Right hindlimb (tissue), 1 donor: Measurements from ENCODE around the gene GRAMD4.
A peak's percentile ranks its signal among the peaks of the same experiment; 100 is the strongest.
"Not testable (repeated sequence)": the region's sequence is repeated elsewhere in the genome, so short reads cannot be mapped to it uniquely, and the experiment has no call there.

Source experiments
- DNase-seq: peaks from one replicate; pipeline ENCODE4 v3.0.0-alpha.2; 2018

Gene GRAMD4

DNA sequence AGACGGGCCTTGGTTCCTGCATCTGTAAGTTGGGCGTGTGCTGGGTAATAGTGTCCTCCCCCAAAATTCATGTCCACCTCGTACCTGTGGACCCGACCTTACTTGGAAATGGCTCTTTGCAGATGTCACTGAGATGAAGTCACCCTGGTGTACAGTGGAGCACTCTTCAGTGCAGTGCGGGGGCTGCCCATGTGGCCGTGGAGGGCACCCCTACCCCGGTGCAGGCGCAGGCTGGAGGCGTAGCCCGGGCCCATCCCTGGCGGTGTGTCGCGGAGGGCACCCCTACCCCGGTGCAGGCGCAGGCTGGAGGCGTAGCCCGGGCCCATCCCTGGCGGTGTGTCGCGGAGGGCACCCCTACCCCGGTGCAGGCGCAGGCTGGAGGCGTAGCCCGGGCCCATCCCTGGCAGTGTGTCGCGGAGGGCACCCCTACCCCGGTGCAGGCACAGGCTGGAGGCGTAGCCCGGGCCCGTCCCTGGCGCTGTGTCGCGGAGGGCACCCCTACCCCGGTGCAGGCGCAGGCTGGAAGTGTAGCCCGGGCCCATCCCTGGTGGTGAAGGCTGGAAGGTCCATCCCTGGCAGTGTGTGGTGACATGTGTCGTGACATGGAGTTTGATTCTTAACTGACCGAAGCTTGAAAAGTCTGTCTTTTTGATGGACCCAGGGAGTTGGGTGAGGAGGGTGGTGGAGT, 1.2 kb downstream of the GRAMD4 start:
- DNase-seq = not testable (repeated sequence)

DNA sequence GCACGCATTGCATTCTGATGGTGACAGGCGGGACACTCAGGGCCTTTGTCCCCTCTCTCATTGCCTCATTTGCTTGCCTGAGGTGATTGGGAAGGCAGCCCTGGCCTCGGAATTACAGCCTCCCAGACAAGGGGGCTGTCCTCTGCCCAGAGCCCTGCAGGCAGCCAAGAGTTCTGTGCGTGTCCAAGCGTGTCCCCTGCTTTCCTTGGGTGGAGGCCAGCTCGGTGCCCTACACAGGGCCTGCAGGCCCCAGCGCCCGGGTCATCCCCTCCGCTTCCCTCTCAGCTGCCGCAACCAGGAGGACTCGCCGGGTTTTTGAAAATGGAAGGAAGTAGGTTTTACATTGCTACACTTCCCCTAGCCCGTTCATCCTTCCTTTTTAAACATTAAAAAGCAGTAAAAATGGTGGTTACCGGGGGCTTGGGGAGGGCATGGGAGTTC, 1.9 kb downstream of the GRAMD4 start:
- no peak for DNase-seq

DNA sequence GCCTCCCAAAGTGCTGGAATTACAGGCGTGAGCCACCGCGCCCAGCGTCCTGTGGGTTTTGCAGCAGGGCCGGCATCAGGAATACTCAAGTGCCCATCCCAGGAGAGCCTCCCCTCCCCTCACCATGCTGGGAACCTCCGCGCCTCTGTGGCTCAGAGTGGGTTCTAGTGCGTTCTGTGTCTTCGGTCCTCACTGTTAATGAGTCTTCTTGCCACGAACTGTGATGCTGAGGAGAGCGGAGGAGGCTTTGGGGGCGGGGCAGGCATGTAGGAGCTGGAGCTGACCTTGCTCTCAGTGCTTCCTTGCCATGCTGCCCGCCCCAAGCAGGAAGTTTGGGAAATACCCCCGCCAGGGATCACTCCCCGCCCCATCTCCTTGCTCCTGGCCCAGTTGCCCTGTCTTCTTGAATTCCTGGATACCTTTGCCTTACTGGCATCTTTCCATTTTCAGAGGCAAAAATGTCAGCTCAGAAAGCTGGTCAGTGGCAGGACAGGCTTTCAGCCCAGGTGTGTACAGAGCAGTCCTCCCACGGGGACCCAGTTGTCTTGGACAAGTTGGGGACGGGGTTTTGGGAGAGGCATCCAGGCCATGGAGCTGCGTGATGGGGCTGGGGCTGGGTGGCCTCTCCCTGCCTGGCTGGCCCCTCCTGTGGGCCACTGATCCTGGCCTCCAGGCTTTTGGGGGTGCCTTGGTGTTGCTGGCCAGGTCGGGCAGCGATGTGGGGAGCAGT, 5.1 kb downstream of the GRAMD4 start:
- no peak for DNase-seq

DNA sequence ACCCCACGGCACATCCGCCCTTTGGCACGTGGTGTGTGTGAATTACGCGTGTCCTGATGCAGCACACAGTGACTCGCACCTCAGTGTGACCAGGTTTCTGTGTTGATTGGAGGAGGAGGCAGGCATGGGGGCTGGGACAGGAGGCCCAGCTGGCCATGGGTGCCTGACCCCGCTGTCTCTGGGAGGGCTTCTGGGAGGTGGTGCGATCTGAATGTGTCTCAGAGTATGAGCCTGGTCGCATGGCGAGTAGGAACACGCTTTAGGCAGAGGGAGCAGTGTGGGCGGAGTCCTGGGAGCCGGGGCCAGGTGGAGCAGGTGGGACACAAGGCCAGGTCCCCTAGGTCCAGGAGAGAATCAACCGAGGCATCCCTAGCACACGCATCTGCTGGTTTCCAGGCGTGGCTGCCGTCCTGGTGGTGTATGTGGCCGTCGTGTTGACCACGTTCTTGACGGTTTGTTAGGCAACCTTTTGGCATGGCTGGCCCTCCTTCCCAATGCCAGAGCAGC, 5.7 kb downstream of the GRAMD4 start:
- DNase-seq = no peak

DNA sequence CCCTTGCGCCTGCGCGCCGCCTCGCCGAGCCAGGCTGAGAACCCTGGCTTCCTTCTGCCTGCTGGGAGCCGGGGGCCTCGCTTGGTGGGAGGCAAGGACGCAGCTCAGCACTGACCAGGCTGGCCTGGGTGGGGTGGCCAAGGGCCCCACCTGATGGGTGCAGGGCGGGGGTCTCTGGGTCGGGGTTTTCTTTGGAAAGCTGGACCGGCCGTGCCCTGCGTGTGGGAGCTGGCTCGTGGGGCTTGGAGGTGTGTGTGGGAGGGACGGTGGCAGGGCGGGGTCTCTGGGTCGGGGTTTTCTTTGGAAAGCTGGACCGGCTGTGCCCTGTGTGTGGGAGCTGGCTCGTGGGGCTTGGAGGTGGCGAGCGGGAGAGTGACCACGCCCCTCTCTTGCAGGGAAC, 6.2 kb downstream of the GRAMD4 start:
- no peak for DNase-seq

DNA sequence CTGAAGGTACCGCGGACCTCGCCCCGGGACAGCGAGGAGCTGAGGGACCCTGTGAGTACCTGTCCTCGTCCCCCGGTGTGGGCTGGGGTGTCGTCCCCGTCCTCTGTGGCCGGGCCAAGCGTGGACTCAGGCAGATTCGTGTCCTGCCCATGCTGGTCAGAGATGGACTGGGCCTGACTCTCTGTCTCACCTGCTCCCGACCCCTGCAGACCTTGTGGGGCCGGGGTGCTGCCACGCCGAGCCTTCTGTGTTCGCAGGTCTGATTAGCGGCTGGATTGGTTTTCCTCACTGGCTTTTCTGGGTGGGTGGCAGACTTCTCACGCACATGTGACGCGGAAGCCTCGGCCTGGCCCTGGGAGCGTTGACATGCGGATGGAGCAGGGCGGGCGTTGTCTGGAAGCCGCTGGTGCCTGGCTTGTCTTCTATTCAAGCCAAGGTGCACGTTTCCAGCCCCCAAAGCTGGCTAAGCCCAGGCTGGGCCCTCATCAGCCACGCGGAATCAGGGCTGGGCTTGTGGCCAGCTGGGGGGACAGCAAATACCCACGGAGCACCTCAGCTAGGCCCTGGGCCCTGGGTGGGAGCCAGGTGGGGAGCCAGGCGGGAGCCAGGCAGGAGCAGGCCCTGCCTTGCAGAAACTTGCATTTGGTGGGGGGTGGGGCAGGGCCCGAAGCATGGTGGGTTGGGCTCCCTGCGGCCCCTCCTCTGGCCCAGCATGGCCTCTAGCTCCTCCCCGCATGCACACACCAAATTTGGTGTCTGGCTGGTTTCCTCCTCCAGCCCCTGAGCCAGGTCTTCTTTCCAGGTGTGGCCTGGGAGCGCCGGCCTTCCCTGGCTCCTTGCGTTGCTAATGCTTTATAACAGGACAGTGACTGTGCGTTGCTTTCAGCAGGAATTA, 7.0 kb downstream of the GRAMD4 start:
- DNase-seq = no peak

DNA sequence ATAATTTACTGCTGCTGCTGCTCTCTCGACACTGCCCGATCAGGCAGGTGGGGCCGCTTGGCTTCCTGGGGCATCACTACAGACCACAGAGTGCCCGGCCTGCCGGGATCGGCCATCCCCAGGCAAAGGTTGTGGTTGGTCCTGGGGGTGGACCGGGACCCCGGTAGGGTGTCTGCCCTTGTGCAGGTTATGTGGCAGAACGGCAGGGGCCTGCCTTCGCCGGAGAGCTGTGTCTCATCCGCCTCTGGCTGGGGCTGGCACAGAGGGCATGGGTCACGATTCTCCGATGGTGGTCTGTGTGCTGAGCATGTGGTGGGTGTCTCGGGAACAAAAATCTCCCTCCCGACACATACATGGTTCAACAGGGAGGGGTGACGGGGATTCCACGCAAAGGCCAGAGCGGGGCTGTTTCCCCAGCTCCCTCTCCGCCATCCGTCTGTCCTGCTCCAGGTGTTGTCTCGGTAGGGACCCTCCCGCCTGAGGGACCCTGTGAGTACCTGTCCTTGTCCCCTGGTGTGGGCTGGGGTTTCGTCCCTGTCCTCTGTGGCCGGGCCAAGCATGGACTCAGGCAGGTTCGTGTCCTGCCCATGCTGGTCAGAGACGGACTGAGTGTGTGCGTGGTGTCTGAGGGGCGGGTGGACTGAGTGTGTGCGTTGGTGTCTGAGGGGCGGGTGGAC, 7.8 kb downstream of the GRAMD4 start:
- no peak for DNase-seq

DNA sequence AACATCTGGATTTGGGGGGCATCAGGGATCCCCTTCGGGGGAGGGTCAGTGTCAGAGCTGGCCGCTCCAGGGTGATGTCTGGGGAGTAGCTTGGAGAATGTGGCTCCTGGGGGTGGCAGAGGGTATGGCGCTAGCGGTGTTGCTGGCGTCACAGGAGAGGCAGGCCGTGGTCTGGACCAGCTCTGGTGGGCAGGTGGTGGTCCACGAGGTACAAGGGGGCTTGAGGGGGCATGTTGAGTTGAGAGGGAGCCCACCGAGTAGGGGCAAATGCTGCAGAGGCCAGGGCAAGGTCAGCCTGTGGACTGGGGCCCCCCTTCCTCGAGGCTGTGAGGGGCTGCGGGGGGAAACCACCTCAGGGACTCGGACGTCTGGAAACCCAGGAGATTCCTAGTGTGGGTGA, 8.6 kb downstream of the GRAMD4 start:
- no peak for DNase-seq

DNA sequence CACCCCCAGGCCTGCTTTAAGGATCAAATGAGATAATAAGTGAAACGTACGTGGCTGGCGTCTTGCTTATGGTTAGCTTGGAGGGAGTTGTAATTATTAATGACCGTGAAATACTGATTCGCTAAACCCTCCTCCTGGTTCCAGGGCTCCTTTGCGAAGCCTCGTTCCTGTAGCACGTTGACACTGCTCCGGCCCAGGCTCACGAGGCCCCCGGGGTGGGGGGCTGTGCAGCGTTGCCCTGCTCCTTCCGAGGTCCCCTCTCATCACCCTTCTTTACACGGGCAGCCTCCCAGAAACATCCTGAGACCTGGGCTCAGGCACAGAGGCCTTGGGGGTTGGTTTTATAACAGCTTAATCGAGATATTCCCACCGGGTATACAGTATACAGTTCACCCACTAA, 9.1 kb downstream of the GRAMD4 start:
- DNase-seq = no peak

DNA sequence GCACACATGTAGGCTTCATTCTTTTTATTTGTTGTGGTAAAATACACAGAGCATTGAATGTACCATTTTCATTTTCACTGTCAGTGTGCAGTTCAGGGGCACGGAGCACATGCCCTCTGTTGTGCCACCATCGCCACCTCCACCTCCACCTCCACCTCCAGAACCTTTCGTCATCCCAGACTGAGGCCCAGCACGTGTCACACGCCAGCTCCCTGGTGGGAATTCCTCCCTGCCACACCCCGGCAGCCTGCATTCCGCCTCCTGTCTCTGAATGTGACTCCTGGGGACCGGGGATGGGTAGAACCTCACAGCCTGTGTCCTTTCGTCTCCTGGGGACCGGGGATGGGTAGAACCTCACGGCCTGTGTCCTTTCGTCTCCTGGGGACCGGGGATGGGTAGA, 10.9 kb downstream of the GRAMD4 start:
- DNase-seq = no peak

DNA sequence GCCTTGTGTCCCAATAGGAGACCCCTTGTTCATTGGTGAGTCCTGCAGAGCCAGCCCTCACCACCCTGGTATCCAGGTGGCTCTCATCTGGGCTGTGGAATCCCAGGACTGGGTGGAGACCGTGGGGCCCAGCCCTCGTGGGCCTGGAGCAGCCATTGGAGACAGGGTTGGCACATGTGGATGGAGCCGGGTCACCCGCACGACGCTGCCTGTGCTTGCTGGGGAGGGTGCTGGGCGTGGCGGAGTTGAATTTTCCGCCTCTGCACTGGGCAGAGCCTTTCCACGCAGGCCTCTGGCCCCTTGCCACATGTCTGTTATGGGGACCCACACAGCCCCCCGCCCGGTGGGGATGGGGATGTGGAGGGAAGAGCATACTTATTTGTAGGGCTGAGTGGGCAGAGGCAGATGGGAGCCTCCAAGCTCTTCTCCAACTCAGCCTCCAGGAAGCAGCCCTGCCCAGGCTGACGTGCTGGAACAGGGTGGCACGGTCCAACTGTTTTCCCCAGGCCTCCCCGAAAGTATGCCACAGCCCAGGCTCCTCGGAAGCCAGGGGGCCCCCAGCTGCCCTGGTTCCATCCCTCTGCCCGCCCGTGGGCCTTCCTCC, 12.6 kb downstream of the GRAMD4 start:
- DNase-seq = no peak

DNA sequence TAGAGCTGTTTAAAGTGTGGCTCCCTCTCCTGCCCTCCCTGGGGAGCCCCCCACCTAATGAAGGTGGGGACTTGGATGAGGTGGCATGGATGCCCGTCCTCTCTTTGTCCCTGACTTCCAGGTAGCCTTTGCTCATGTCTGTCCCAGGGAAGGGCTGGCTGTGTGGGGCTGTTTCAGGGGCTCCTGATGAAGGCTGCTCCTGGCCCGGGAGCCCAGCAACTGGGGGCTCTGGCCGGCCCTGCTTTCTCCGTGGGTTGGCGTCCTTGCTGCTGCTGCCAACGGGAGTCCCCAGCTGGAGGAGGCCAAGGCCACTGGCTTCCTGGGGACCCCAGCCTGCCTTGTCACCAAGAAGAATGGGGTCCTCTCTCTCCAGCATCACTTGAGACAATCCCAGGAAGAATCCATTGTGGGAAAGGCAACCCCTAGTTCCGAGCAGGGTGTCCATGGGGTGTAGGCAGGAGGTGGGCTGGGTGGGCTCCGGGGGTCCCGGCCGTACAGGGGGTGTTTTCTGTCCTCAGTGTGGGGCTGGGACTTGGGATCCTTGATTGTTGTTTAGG, 13.2 kb downstream of the GRAMD4 start:
- DNase-seq = no peak

DNA sequence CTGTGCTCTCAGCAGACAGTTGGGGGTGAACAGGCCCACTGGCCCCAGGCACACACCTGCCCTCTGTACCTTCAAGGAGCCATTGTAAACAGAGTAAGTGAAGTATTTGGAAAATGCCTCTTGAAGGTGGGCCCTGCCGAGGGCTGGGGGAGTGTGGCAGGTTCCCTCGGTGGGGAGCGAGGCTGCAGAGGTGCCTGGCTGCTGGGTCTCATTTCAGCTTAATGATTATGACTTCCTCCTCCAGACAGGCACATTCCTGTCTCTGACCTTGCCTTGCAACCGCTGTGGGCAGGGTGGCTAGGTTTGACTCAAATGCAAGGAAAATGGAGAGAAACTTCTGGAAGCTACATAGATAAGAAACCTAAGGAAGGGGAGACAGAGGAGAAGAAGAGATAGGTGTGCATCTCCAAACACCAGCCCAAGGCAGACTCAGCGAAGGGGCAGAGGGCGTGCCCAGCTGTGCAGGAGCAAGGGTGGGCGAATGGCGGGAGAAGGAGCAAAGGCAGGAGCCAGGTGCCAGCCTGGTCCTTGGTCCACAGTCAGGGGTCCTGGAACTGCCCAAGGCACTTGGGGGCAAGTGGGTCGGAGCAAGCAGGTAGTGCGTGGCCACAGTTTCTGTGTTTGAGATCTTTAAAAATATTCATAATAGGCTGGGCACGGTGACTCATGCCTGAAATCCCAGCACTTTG, 14.0 kb downstream of the GRAMD4 start:
- no peak for DNase-seq

DNA sequence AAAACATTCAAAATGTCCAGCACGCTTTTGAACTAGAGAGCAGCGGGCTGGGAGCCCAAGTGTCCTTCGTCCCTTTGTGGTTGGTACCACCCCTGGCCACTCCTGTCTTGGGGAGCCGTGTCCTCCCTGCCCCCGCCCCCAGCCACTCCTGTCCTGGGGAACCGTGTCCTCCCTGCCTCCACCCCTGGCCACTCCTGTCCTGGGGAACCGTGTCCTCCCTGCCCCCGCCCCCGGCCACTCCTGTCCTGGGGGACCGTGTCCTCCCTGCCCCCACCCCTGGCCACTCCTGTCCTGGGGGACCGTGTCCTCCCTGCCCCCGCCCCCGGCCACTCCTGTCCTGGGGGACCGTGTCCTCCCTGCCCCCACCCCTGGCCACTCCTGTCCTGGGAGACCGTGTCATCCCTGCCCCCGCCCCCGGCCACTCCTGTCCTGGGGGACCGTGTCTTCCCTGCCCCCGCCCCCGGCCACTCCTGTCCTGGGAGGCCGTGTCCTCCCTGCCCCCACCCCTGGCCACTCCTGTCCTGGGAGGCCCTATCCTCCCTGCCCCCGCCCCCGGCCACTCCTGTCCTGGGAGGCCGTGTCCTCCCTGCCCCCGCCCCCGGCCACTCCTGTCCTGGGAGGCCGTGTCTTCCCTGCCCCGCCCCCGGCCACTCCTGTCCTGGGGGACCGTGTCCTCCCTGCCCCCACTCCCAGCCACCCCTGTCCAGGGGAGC, 14.9 kb downstream of the GRAMD4 start:
- not testable (repeated sequence) for DNase-seq

DNA sequence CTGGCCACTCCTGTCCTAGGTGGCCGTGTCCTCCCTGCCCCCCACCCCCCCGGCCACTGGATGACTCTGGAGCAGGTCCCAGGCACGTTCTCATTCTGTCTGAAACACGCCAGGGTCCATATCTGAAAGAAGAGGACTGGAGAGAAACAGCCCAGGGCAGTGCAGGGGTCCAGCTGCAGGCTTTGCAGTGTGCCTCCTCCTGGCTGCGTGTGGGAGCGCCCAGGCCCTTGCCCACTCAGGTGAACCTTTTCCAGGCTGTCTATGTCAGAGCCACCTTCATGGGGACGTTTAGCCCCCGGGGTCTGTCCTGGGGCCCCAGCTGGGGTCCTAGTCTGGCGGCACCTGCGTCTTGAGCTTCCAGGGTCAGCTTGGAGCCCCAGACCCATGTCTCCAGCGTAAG, 15.6 kb downstream of the GRAMD4 start:
- DNase-seq = no peak

DNA sequence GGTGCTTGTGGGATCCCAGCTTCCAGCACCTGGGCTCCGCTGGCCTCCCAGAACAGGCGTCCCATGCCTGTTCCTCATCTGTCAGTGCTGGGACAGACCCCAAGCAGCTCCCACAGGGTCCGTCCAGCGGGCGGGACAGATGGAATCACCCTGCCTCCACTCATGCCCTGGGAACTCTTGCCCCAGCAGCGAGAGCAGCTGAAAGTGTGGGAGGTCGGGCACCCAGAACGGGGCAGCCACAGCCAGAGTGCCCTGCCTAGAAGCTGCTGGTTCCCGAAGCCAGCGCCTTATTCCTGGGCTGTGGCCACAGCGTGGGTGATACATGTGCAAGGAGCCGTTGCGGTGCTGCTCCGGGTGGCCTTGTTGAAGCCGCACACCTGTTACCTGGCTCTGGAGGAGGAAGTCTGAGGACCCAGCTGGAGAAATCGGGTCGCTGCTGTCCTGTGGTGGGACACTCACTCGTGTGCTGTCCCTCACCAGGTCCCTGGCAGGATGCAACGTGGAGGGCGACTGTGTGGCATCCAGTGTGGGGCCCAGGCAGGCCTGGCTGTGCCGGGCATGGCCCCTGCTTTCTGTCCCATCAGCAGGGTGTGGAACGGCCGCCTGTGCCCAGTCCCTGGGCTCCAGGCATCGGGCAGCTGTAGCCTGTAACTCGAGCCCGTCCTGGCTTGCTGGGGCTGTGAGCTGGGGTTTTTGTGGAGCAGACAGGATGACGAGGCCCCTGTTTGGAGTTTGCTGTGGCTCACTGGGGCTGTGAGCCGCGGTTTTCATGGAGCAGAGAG, 16.2 kb downstream of the GRAMD4 start:
- DNase-seq = peak; percentile 57

DNA sequence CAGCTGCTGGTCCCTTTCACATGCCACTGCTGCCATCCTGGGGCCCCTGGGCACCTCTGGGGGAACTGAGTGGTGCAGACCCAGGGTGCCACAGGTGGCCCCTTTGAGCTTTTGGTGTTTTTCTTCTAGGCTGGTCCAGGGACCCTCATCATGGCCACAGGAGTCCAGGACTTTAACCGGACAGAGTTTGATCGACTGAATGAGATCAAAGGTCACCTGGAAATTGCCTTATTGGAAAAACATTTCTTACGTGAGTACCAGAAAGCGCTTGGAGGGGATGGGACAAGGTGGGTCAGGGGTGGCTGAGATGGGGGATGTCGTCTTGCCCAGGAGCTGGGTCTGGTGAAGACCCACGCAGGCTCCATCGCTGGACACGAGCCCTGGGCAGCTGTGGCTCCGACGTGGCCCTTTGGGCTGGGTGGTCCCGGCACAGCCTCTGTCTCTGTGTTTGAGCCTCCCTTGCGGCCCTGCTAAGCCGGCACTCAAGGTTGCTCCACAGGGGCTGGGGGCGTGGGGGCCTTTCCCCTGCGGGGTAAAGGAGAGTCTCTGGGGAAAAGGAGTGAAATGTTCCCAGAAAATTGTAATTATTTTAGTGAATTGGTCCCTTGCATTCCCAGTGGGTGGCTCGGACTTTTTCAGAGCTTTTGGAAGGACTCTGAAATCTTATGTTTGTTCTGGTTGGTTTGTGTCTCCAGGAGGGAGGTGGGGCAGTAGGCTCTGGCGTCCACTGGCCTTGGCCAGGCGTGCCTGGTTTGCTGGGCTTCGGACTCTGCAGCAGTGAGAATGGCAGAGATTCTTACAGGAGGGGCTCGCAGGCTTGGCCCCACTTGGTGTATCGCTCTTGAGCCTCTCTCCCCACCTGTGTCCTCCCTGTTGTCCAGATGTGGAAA, 17.8 kb downstream of the GRAMD4 start:
- no peak for DNase-seq

DNA sequence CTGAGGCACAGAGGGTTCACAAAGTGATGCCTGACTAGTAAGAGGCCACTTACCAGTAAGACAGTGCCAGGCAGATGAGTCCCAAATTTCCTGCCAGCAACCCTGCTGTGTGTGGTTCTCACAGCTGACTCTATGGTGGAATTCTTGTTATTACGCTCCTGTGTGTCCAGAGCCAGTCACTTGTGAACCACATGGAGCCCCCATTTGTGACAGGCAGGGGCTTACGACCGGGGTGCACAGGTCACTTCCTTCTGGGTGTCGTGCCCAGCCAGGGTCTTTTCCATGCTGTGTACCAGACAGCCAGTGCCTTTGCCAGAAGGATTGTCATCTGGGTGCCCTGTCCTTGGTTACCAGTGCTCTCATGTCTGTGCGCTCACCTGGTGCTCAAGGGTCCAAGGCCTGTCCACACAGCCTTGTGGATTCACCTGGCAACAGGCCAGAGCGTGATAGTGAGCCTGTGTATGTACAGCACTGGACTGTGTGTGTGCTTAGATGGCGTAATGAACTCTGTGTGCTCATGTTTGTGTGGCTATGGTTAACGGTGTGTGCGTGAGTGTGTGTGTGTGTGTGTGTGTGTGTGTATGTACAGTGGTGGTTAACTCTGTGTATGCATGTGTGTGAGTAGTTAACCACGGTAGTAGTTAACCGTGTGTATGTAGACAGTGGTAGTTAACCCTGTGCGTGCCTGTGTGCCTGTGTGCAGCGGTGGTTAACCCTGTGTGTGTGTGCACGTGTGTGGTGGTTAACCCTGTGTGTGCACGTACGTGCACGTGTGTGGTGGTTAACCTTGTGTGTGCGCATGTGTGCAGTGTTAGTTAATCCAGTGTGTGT, 18.6 kb downstream of the GRAMD4 start:
- peak; percentile 55 for DNase-seq
